KBM-7 (cell line): ENCODE results near the gene SLFN14.

Experiments used
- DNase-seq: peaks from one replicate; pipeline ENCODE4 v3.0.0-alpha.2; 2015
- in situ Hi-C: fragments of 300-500 bp; cut with MboI; formaldehyde crosslinking; loops from 2 replicates; pipeline ENCODE4 v1.14.3; 2020; ENCODE audit warnings: low sequenced_read_pairs, low pct_unique_long_range_greater_than_20kb, mixed read lengths

Gene SLFN14

DNA sequence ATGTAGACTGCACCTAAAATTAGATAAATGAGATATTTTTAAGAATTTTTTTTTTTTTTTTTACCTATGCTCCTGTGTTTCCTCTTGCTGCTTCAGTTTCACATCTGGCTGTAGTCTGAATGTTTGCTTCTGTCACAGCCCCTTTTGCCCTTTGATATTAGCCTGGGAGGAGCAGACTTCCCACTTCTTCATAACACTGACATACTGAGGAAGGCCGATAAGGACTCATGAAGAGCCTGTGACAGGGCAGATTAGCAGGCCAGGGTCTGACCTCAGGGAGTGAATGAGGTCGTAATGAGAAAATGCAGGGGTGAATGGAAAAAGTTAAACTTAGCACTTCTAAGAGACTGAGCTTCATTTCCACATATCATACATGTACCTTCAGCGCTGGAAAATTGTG is at the start of gene SLFN14:
TSS of gene SLFN14 (minus strand) at position 117 of the 400 bp plus-strand sequence. CDS start 2,757 bp downstream, outside the sequence.
- peak; percentile 91 for DNase-seq
- in situ Hi-C loops, result no loop called here

GRCh38 chr17:35609831-35610230 is 49.2 kb upstream of the SLFN14 start:
- DNase-seq, result no peak
- in situ Hi-C loops, result no loop called here

GRCh38 chr17:35607239-35607847 is 46.7 kb upstream of the SLFN14 start:
- in situ Hi-C loops, result no loop called here
- DNase-seq, result no peak

DNA sequence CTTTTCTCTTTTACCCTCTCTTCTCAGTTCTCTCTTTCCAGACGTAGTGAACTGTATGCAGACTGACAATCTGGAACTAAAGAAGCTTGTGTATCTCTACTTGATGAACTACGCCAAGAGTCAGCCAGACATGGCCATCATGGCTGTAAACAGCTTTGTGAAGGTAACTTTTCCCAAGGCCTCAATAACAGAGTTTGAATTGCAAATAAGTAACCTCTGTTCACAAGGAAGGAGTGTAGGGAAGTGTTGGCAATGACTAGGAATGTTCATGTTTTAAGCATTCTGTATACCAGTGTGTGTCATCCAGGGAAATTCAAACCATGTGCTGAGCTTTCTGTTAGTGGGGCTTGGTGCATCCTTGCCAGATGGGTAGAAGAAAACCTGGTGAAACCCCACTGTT is 45.1 kb upstream of the SLFN14 start:
- in situ Hi-C loops, result no loop called here

GRCh38 chr17:35603674-35604073 is 43.1 kb upstream of the SLFN14 start:
- no peak for DNase-seq
- in situ Hi-C loops, result no loop called here

More for the DNA sequence above, 45.1 kb upstream of the SLFN14 start:
- DNase-seq, result no peak

DNA sequence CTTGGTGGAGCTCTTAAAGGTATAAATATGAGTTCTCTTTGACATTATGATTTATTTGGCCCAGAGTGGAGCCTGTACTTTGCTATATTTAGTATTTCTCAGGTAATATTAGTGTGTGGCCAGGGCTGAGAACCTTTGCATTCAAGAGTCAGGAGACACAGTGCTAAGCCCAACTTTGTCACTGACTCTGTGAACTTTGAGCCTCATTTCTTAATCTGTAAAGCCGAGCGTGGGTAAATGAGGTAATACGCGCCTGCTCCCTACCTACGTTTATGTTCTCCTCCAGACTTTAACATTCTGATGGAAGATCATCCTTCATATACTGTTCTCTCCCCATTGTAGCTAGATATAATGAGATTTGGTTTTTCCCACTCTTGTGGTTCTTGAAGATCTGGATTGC is 37.0 kb upstream of the SLFN14 start:
- DNase-seq, result no peak
- in situ Hi-C loops, result no loop called here

- no peak for DNase-seq
- in situ Hi-C loops, result no loop called here
These were observed 36.1 kb upstream of the SLFN14 start for GRCh38 chr17:35596530-35597233.

- in situ Hi-C loops, result no loop called here
- no peak for DNase-seq
These were observed 35.5 kb upstream of the SLFN14 start for GRCh38 chr17:35596072-35596471.

DNA sequence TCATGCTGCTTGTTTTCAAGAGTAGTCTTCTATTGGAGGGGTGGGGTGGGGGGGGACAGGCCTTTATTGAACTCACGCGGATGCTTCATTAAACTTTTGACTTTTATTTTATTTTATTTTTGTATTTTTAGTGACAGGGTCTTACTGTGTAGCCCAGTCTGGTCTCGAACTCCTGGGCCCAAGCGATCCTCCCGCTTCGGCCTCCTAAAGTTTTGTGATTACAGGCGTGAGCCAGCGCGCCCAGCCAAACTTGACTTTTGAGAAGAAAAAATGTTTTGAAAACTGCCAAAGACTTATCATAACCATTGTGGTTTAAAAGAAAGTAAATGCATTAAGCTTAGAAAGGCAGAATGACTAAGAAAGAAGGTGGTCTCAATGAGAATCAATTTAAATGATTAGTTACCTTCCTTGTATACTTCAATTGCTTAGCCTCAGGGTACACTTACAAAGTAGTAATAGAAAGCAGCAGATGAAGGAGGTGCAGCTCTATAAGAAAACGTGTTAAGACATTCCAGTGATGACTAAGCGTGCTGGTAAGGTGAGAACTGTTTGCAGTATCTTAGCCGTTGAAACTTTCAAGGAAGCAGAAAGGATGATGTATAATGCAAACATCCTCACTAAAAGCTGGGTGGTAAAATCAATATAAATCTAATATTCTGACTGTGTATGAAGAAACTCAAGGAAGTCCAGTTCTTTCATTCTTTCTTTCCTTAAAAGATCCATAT is 27.7 kb upstream of the SLFN14 start:
- DNase-seq, result no peak

GRCh38 chr17:35587074-35587961 is 26.7 kb upstream of the SLFN14 start, which contains the start of gene AP2B1:
Gene AP2B1, plus strand, starts transcription at chr17:35587322. Its CDS starts 6,709 bp downstream, at chr17:35594031.
- in situ Hi-C loops, result no loop called here
- DNase-seq, result peak; percentile 98

More for the DNA sequence above, 27.7 kb upstream of the SLFN14 start:
- in situ Hi-C loops, result no loop called here

GRCh38 chr17:35586569-35587073 is 26.0 kb upstream of the SLFN14 start:
- in situ Hi-C loops, result no loop called here
- no peak for DNase-seq

DNA sequence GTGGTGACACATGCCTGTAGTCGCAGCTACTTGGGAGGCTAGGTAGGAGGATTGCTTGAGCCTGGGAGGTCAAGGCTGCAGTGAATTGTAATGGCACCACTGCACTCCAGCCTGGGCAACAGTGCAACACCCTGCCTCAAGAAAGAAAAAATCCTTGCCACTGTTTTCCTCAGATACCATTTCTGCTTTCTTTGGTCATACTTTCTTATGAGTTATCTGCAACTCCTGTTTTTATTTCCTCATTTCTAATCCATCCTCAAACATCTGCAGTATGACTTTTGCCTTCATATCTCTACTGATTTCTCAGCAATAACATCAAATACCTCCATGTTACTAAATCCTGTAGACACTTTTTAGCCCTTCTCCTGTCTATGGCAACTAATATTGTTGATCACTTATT is 23.4 kb upstream of the SLFN14 start:
- in situ Hi-C loops, result no loop called here
- no peak for DNase-seq

GRCh38 chr17:35578929-35579432 is 18.4 kb upstream of the SLFN14 start:
- in situ Hi-C loops, result no loop called here
- DNase-seq, result no peak

DNA sequence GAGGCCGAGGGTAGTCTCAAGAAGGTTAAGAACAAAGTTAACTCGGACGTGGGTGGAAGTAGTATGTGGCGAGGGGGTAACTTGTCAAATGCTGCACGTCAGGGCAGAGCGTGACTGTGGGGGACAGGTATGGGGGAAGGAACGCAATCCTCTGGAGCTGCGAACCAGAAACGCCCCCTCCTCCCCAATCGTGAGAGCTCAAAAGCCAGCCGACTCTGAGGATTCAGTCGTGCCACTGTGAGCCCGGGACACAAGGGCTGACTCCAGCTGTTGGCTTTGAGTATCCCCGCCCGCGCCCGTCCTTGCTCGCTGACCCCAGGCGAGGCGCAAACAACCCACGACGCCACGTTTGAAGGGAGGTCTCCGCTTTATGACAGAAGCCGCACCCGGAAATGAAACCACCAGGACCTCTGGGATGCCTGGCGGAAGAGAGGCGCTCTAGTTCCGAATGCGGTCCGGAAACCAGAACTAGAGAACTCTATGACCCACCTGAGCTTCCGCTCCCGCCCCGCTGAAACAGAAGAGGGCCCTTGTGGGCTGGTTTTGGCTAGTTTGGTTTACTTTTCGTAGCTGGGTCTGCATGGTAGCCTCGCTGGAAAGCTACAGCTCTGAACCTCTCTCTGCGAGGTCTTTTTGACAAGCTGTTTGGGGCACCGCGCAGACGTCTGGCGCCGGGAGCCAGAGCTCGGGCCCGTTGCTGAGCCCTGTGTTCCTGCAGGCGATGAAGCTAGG is 17.7 kb upstream of the SLFN14 start, which contains the start of gene PEX12:
TSS of gene PEX12 (minus strand) at position 375 of the 732 bp plus-strand sequence. CDS start 550 bp downstream, outside the sequence.
- peak; percentile 92 for DNase-seq
- in situ Hi-C loops, result no loop called here

DNA sequence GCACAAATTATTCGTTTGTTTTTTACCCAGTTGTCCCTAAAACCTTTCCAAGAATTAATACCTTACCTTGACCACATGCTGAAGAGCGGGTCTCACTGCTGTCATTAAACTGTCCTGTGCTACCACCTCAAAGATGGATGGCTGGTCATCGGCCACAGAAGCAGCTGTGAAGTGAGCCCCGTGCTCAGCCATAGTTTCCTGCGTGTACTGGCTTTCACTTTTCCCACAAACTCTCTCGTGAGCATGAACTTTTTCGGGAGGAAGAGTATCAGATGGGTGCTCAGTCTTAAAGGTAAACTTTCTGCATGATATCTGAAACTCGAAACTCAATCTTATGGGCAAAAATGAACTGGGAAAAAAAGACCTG is 17.2 kb upstream of the SLFN14 start:
- in situ Hi-C loops, result no loop called here

GRCh38 chr17:35575759-35576158 is 15.1 kb upstream of the SLFN14 start:
- in situ Hi-C loops, result no loop called here
- DNase-seq, result no peak

More for the DNA sequence above, 17.2 kb upstream of the SLFN14 start:
- DNase-seq, result no peak

GRCh38 chr17:35569405-35569804 is 8.8 kb upstream of the SLFN14 start:
- in situ Hi-C loops, result no loop called here
- DNase-seq, result no peak

DNA sequence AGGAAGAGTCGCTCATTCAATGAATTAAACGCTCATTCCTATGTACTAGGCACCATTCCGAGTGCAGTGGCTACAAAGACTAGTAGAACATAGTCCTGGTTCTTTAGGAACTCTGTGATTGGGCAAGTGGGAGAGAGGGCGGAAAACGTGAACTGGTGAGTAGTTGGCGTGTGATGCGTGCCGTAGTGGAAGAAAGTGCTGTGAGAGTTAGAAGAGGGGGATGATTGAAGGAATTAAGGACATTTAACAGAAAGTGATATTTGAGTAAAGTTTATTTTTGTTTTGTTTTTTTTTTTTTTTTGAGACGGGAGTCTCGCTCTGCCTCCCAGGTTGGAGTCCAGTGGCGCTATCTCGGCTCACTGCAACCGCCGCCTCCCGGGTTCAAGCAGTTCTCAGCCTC is 7.9 kb upstream of the SLFN14 start:
- DNase-seq, result peak; percentile 64
- in situ Hi-C loops, result no loop called here
